Astrocyte of the cerebellum (primary cell): ENCODE results near the gene ADAMTS19.

Experiments
- DNase-seq: peaks from one replicate; pipeline ENCODE4 v3.0.0-alpha.2; 2011; ENCODE audit warnings: low read depth
- H3K4me3 ChIP-seq: 2 replicates; pipeline ENCODE4 v1.5.1; 2011; ENCODE audit warnings: mild to moderate bottlenecking, low read depth, low read length, moderate library complexity
- in situ Hi-C: cut with HindIII; loops from 2 replicates; pipeline ENCODE4 v1.10.0; 2017; ENCODE audit warnings: low sequenced_read_pairs
- TF ChIP-seq, protein P1 (sequence below): IDR thresholded peaks from 2 replicates; pipeline ENCODE4 v1.5.1; 2012; ENCODE audit warnings: low read length, low read depth, moderate library complexity, mild to moderate bottlenecking; ENCODE audit errors: missing control alignments

The ADAMTS19 gene

DNA sequence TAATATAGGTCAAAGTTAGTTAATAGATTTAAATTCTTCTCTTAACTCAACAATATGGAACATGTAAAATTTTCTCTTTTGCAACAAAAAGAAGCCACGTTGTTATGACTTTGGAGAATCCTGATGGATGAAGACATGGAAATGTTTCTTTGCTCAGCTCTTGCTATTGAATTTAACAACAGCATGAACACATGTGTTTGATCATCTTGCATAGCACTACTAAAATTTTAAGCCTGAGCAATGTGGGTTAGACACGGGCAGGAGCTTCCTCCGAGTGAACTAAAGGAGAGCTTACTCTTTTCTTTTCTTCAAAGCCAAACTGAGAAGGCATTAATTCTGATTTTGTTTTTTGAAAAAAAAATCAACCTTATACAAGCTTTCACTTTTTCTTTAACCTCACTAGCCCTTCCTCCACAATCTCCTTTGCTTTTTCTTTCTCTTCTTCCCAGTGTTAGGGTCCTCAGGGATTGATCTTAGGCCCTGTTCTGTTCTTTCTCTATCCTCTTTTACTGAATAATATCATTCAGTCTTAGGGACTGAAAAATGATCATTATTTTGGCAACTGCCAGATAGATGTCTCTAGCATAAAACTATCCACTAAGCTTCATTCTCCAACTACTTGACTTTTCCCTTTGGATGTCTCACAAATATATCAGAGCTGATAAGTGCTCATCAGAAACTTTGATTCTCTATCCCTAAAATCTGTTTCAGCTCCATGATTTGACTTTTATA is 36.9 kb downstream of the ADAMTS19 start:
- DNase-seq, result no peak
- H3K4me3 ChIP-seq, result no peak overlapping the region
- in situ Hi-C loops, result no loop called here
- TF ChIP-seq, protein P1, sequence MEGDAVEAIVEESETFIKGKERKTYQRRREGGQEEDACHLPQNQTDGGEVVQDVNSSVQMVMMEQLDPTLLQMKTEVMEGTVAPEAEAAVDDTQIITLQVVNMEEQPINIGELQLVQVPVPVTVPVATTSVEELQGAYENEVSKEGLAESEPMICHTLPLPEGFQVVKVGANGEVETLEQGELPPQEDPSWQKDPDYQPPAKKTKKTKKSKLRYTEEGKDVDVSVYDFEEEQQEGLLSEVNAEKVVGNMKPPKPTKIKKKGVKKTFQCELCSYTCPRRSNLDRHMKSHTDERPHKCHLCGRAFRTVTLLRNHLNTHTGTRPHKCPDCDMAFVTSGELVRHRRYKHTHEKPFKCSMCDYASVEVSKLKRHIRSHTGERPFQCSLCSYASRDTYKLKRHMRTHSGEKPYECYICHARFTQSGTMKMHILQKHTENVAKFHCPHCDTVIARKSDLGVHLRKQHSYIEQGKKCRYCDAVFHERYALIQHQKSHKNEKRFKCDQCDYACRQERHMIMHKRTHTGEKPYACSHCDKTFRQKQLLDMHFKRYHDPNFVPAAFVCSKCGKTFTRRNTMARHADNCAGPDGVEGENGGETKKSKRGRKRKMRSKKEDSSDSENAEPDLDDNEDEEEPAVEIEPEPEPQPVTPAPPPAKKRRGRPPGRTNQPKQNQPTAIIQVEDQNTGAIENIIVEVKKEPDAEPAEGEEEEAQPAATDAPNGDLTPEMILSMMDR, result no peak

DNA sequence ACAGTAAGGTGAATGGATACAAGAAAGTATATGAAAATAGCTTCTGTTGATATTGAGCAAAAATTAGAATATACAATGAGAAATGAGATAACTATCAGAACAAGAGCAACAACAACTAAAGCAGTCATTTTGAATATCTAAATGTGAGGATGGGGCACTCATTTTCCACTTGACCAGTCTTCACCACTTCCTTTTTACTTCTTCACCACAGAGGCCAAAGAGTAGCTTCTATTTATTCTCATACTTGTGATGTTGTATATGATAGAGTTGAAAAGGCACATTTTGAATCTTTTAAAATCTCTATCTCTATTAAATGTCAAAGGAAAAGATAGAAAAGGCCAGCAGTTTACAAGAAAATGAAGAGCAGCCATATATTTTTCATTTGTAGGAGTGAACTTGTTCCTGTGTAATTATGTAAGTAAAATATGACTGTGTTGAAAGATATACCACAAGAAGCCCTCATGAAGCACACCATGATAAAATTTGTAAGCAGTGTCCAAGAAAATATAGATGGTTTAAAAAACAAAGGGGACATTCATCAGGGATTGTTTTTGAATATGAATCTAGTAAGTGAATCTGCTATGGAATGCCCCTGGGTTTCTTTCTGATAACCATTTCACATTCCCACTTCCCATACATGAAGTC is 39.2 kb downstream of the ADAMTS19 start:
- DNase-seq, result no peak
- TF ChIP-seq, protein P1, result no peak
- H3K4me3 ChIP-seq, result no peak overlapping the region
- in situ Hi-C loops, result no loop called here

DNA sequence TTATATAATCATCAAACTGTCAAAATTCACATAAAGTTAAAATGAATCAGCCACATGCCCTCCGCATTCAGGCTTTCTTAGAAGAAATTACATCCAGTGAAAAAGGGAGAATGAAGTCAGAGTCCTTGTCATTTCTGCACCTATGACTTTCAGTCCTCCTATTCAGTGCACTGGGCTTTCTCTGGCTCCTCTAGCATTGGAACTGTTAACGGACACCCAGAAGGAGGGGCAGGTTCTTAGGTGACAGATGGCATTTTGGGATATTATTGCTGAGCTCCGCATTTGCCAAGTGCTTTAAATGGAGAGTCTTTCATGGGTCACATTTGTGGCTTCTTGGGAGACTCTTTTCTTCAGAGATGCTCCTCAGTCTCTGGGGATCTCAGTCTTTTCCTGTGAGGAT is 40.0 kb downstream of the ADAMTS19 start:
- DNase-seq, result no peak
- H3K4me3 ChIP-seq, result no peak overlapping the region
- TF ChIP-seq, protein P1, result no peak

DNA sequence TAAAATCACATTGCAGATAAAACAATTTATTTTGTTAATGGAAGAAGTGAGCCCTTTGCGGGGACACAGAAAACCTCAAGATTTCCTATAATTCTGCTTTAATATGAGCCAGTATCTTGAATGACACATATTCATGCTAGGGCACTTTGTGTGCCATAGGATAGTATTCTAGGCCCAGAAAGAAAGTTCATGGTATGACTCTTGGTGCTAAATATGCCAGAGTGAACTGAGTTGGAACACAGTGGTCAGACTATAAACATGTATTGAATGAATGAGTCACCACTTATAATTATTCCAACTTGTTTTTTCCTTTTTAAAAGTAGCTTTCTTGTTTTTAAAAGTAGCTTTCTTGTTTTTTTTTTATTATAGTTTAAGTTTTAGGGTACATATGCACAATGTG is 46.0 kb downstream of the ADAMTS19 start:
- in situ Hi-C loops, result no loop called here
- peak; percentile 19 for DNase-seq
- TF ChIP-seq, protein P1, result no peak
- no peak overlapping the region for H3K4me3 ChIP-seq

More for the DNA sequence above, 40.0 kb downstream of the ADAMTS19 start:
- in situ Hi-C loops, result no loop called here

DNA sequence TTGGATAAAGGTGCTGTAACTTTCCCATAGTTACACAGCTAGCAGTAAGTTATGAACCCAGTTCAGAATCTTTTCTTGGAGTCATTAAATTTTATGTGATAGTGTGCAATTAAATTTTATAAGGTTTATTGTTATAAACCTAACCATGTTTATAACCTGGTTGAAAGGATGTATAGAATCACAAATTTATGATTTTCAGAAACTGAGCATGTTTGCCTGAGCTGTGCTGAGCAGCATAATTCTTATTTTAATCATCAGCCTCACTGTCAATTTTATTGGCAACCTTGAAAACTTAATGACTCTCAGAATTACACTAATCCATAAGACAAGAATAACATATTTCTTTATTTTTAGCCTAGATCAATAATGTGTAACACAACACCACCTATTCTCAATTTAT is 46.9 kb downstream of the ADAMTS19 start:
- TF ChIP-seq, protein P1, result no peak
- H3K4me3 ChIP-seq, result no peak overlapping the region
- in situ Hi-C loops, result no loop called here
- DNase-seq, result no peak

DNA sequence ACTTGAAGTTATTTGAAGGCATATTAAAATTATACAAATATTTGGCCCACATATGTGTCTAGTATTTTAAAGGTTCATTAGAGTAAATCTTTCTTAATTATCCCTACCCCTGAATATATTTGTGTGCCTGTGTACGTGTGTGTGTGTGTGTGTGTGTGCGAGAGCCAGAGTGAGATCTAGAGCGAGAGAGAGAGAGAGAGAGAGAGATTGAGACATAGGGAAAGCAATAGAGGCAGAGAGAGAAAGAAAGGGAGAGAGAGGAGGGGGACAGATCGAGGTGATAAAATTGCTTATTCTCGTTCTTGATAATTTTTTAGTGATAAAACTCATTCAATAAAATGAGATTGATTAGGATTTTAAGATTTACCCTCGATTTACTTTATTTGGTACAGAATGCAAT is 47.4 kb downstream of the ADAMTS19 start:
- TF ChIP-seq, protein P1, result no peak
- in situ Hi-C loops, result no loop called here

More for the DNA sequence above, 47.4 kb downstream of the ADAMTS19 start:
- DNase-seq, result no peak
- H3K4me3 ChIP-seq, result no peak overlapping the region
